IPS-18a (cell line): Measurements from ENCODE around the gene NCOA1.

Experiments
- H3K27ac ChIP-seq: one replicate; pipeline ENCODE4 v1.5.1; 2013; ENCODE audit warnings: low read length
- H3K27me3 ChIP-seq: one replicate; pipeline ENCODE4 v1.6.1; 2013; ENCODE audit warnings: mild to moderate bottlenecking, low read length; ENCODE audit not compliant: control insufficient read depth, insufficient read depth
- H3K36me3 ChIP-seq: one replicate; pipeline ENCODE4 v1.6.1; 2013; ENCODE audit warnings: low read depth, low read length; ENCODE audit not compliant: control insufficient read depth
- H3K4me1 ChIP-seq: one replicate; pipeline ENCODE4 v1.6.1; 2013; ENCODE audit warnings: low read depth, low read length; ENCODE audit not compliant: control insufficient read depth
- H3K4me3 ChIP-seq: one replicate; pipeline ENCODE4 v1.5.1; 2013; ENCODE audit warnings: low read length
- H3K9ac ChIP-seq: one replicate; pipeline ENCODE4 v1.6.1; 2013; ENCODE audit warnings: mild to moderate bottlenecking, low read length, moderate library complexity
- H3K9me3 ChIP-seq: one replicate; pipeline ENCODE4 v1.6.1; 2013; ENCODE audit warnings: low read depth, low read length; ENCODE audit not compliant: control insufficient read depth

The NCOA1 gene

GRCh38 chr2:24511198-24511597 is 20.1 kb downstream of the NCOA1 start:
- no peak overlapping the region for H3K4me3 ChIP-seq

GRCh38 chr2:24511894-24512293 is 20.8 kb downstream of the NCOA1 start:
- no peaks in the 10 kb centered on the region for H3K4me1 ChIP-seq
- no peak overlapping the region for H3K27ac ChIP-seq
- H3K9ac ChIP-seq, result no peak overlapping the region
- no peaks in the 10 kb centered on the region for H3K27me3 ChIP-seq
- H3K4me3 ChIP-seq, result no peak overlapping the region
- no peaks in the 10 kb centered on the region for H3K9me3 ChIP-seq
- no peaks in the 10 kb centered on the region for H3K36me3 ChIP-seq

More at GRCh38 chr2:24511198-24511597, 20.1 kb downstream of the NCOA1 start:
- Histone ChIP-seq H3K27me3 (no peaks in the 10 kb centered on the region), H3K9me3 (no peaks in the 10 kb centered on the region), H3K4me1 (no peaks in the 10 kb centered on the region), H3K9ac (no peak overlapping the region), H3K27ac (no peak overlapping the region), H3K36me3 (no peaks in the 10 kb centered on the region)

DNA sequence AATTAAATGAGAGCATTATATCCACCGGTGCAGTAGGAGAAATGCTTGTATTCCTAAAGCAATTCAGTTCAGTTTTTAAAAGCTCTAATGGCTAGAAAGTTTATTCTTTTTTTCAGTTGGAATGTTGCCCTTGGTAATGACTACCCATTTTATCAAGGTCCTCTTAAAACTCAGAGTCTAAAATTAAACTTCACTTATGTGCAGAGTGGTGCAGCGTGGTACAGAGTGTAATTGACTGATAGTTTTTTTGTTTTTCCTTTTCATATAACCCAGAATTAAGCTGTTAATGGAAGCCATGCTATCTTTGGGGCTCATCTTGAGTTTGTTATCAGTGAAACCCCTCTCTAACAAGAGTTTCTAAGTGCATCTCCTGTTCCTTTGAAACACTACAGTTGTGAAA is 21.4 kb downstream of the NCOA1 start:
- Histone ChIP-seq H3K9ac (no peak overlapping the region), H3K36me3 (no peaks in the 10 kb centered on the region), H3K27me3 (no peaks in the 10 kb centered on the region), H3K4me1 (no peaks in the 10 kb centered on the region), H3K4me3 (no peak overlapping the region), H3K9me3 (no peaks in the 10 kb centered on the region), H3K27ac (no peak overlapping the region)

DNA sequence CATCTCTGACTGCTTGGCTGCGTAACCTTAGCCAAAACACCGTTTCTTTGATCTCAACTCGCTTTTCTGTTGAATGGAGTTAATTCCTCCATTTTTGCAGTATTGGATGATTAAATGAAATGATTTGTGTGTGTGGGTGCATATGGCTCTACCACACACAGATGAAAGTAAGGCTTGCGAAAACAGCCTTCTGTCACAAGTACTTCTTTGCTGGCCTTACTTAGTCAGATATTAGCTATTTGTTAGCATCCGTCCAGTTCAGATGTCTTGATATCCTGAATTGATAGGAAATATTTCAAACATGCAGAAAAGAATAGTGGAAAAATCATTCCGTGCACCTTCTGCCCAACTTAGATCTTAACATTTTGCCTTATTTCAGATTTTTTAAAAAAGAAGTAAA is 21.8 kb downstream of the NCOA1 start:
- no peak overlapping the region for H3K4me3 ChIP-seq
- H3K4me1 ChIP-seq, result no peaks in the 10 kb centered on the region
- no peaks in the 10 kb centered on the region for H3K36me3 ChIP-seq

DNA sequence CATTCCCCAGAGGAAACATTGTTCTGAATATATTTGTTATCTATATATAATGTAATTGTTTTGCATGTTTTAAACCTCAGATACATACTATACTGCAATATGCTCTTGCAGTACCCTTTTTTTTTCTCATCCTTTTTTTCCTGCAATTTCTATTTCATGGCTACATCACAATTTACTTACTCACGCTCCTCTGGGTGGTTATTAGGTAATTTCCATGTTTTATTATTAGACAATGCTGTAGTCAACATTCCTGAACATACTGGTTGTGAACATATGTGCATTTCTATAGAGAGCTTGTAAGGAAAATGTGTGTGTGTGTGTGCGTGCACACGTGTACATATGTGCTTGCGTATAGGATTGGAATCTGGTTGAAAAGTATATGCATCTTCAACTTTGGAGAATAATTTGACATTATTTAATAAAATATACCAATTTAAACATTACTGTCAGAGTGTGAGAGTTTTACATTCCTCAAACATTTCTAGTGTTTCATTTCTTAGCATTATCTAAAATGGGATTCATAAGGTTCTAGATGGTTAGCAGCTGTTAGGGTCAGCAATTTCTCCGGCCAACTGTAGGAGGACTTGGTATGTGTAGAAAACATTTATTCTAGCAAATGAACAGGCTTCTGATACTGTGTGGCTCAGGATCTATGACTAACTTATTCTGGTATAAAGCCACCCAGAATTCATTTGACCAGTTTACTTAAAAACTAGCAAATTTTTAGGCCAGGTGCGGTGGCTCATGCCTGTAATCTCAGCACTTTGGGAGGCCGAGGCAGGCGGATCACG is 22.4 kb downstream of the NCOA1 start:
- H3K4me1 ChIP-seq, result no peaks in the 10 kb centered on the region
- no peaks in the 10 kb centered on the region for H3K36me3 ChIP-seq
- no peak overlapping the region for H3K9ac ChIP-seq
- no peak overlapping the region for H3K4me3 ChIP-seq
- H3K9me3 ChIP-seq, result no peaks in the 10 kb centered on the region
- H3K27ac ChIP-seq, result no peak overlapping the region
- no peaks in the 10 kb centered on the region for H3K27me3 ChIP-seq

More for the DNA sequence above, 21.8 kb downstream of the NCOA1 start:
- Histone ChIP-seq H3K27me3 (no peaks in the 10 kb centered on the region), H3K9ac (no peak overlapping the region), H3K9me3 (no peaks in the 10 kb centered on the region), H3K27ac (no peak overlapping the region)

DNA sequence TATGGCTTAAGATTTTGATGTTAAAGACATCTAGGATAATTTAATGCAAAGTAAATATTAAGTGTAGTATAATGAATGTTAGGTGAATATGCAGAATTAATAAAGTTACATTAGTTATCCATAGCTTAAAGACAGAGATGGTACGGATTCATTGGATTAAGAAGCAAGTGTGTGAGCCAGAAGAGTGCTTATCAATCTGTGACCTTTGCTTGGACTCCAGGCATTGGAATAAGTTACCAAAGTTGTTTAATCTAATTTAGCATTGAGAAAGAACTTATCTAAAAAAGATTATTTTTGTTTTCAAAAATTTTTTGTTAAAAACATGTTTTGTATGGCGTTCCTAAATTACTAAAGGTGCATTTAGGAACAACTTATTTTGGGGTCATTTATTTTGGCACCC is 23.8 kb downstream of the NCOA1 start:
- H3K27me3 ChIP-seq, result no peaks in the 10 kb centered on the region
- H3K36me3 ChIP-seq, result no peaks in the 10 kb centered on the region
- H3K9me3 ChIP-seq, result no peaks in the 10 kb centered on the region
- H3K9ac ChIP-seq, result no peak overlapping the region
- H3K4me1 ChIP-seq, result no peaks in the 10 kb centered on the region
- H3K4me3 ChIP-seq, result no peak overlapping the region
- H3K27ac ChIP-seq, result no peak overlapping the region

GRCh38 chr2:24515335-24515734 is 24.3 kb downstream of the NCOA1 start:
- H3K9ac ChIP-seq, result no peak overlapping the region
- H3K27me3 ChIP-seq, result no peaks in the 10 kb centered on the region
- no peak overlapping the region for H3K27ac ChIP-seq

DNA sequence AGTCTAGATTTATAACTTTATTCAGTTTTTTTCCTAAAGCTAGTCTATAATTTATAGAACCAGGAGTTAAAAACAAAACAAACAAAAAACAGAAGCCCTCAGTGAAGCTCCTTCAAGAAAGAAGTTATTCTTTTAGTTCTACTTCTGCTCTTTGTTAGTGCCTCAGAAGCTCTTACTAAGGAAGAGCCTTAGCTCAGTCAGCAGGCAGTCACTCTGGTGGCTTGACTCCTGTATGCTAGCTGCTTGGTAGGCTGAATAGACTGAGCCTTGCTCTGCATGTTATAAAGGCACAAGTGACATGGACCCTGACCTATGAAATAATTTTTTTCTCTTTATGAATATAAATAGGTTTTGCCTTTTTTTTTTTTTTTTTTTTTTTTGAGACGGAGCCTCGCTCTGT is 24.8 kb downstream of the NCOA1 start:
- H3K9me3 ChIP-seq, result no peaks in the 10 kb centered on the region
- no peak overlapping the region for H3K4me3 ChIP-seq
- no peaks in the 10 kb centered on the region for H3K27me3 ChIP-seq
- H3K9ac ChIP-seq, result no peak overlapping the region
- H3K27ac ChIP-seq, result no peak overlapping the region
- H3K4me1 ChIP-seq, result no peaks in the 10 kb centered on the region
- no peaks in the 10 kb centered on the region for H3K36me3 ChIP-seq

More at GRCh38 chr2:24515335-24515734, 24.3 kb downstream of the NCOA1 start:
- Histone ChIP-seq H3K4me1 (no peaks in the 10 kb centered on the region), H3K9me3 (no peaks in the 10 kb centered on the region), H3K36me3 (no peaks in the 10 kb centered on the region), H3K4me3 (no peak overlapping the region)

- no peaks in the 10 kb centered on the region for H3K27me3 ChIP-seq
- no peak overlapping the region for H3K27ac ChIP-seq
- H3K9me3 ChIP-seq, result no peaks in the 10 kb centered on the region
- no peak overlapping the region for H3K9ac ChIP-seq
- no peaks in the 10 kb centered on the region for H3K4me1 ChIP-seq
- H3K36me3 ChIP-seq, result no peaks in the 10 kb centered on the region
- no peak overlapping the region for H3K4me3 ChIP-seq
Measured at GRCh38 chr2:24517247-24517646, 26.2 kb downstream of the NCOA1 start.

- H3K27me3 ChIP-seq, result no peaks in the 10 kb centered on the region
- no peak overlapping the region for H3K27ac ChIP-seq
- H3K9me3 ChIP-seq, result no peaks in the 10 kb centered on the region
- no peak overlapping the region for H3K9ac ChIP-seq
- H3K36me3 ChIP-seq, result no peaks in the 10 kb centered on the region
- H3K4me1 ChIP-seq, result no peaks in the 10 kb centered on the region
- no peak overlapping the region for H3K4me3 ChIP-seq
Measured at GRCh38 chr2:24520175-24520574, 29.1 kb downstream of the NCOA1 start.

DNA sequence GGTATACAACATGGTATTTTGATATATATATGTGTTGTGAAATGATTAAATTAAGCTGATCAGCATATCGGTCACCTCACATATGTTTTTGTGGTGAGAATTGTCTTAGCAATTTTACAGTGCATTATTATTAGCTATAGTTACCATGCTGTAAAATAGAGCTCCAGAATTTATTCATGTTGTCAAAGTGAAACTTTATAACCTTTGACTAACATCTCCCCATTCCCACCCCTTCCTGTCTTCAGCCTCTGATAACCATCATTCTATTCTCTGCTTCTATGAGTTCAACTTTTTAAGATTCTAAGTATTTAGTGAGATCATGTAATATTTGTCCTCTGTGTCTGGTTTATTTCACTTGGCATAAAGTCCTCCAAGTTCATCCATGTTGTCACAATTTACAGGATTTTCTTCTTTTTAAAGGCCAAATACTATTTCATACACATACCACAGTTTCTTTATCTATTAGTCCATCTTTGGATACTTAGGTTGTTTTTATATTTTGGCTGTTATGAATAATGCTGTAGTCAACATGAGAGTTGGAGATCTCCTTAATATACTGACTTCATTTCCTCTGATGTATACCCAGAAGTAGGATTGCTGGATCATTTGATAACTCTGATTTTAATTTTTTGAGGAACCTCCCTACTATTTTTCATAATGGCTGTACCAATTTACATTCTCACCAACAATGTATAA is 30.3 kb downstream of the NCOA1 start:
- H3K36me3 ChIP-seq, result no peaks in the 10 kb centered on the region
- H3K4me1 ChIP-seq, result no peaks in the 10 kb centered on the region
- no peak overlapping the region for H3K4me3 ChIP-seq
- H3K27me3 ChIP-seq, result no peaks in the 10 kb centered on the region
- H3K27ac ChIP-seq, result no peak overlapping the region
- H3K9ac ChIP-seq, result no peak overlapping the region
- no peaks in the 10 kb centered on the region for H3K9me3 ChIP-seq
